H9 (cell line): Measurements from ENCODE around the gene KLK7. TPM values are rescaled to one million over a fixed set of nuclear protein-coding genes. Genes with fewer than 3 reads are reported as not detected.

Experiments
- DNase-seq: peaks from one replicate; pipeline ENCODE4 v3.0.0-alpha.2; 2017
- H2AFZ ChIP-seq: one replicate; pipeline ENCODE4 v1.6.1; 2013; ENCODE audit warnings: mild to moderate bottlenecking, low read length, control low read depth, moderate library complexity
- H2AK5ac ChIP-seq: 2 replicates; pipeline ENCODE4 v1.6.1; 2013; ENCODE audit warnings: low read length, control low read depth, mixed read lengths; ENCODE audit not compliant: insufficient read length
- H2BK120ac ChIP-seq: one replicate; pipeline ENCODE4 v1.6.1; 2013; ENCODE audit warnings: low read depth, mild to moderate bottlenecking, low read length, control low read depth, inconsistent platforms; ENCODE audit not compliant: poor library complexity, severe bottlenecking
- H2BK12ac ChIP-seq: 2 replicates; pipeline ENCODE4 v1.6.1; 2013; ENCODE audit warnings: low read length, control low read depth, mixed read lengths, low read depth; ENCODE audit not compliant: insufficient read length
- H2BK15ac ChIP-seq: 2 replicates; pipeline ENCODE4 v1.6.1; 2013; ENCODE audit warnings: low read depth, low read length, control low read depth
- H2BK20ac ChIP-seq: one replicate; pipeline ENCODE4 v1.6.1; 2013; ENCODE audit warnings: low read depth, mild to moderate bottlenecking, low read length, control low read depth, inconsistent platforms; ENCODE audit not compliant: poor library complexity, severe bottlenecking
- H2BK5ac ChIP-seq: 2 replicates; pipeline ENCODE4 v1.6.1; 2013; ENCODE audit warnings: low read length, control low read depth, mixed read lengths; ENCODE audit not compliant: insufficient read length
- H3K14ac ChIP-seq: 2 replicates; pipeline ENCODE4 v1.6.1; 2013; ENCODE audit warnings: low read length, control low read depth; ENCODE audit not compliant: insufficient read depth
- H3K18ac ChIP-seq: 2 replicates; pipeline ENCODE4 v1.6.1; 2013; ENCODE audit warnings: low read depth, mild to moderate bottlenecking, mixed read lengths, low read length, control low read depth; ENCODE audit not compliant: insufficient read length
- H3K23ac ChIP-seq: 2 replicates; pipeline ENCODE4 v1.6.1; 2013; ENCODE audit warnings: low read length, control low read depth, mixed read lengths, low read depth; ENCODE audit not compliant: insufficient read length
- H3K23me2 ChIP-seq: 2 replicates; pipeline ENCODE4 v1.6.1; 2013; ENCODE audit warnings: low read depth, mild to moderate bottlenecking, mixed read lengths, low read length, control low read depth; ENCODE audit not compliant: insufficient read length, poor library complexity, severe bottlenecking
- H3K27ac ChIP-seq: 2 replicates; pipeline ENCODE4 v1.5.1; 2013; ENCODE audit warnings: low read length, control low read depth, mixed read lengths, low read depth; ENCODE audit not compliant: insufficient read length
- H3K27me3 ChIP-seq: 2 replicates; pipeline ENCODE4 v1.6.1; 2013; ENCODE audit warnings: low read length, control low read depth, inconsistent platforms; ENCODE audit not compliant: insufficient read depth
- H3K4ac ChIP-seq: 2 replicates; pipeline ENCODE4 v1.6.1; 2013; ENCODE audit warnings: low read depth, mild to moderate bottlenecking, control low read depth, inconsistent platforms, low read length, moderate library complexity
- H3K4me1 ChIP-seq: 2 replicates; pipeline ENCODE4 v1.6.1; 2013; ENCODE audit warnings: low read length, control low read depth, inconsistent platforms; ENCODE audit not compliant: insufficient read depth
- H3K4me2 ChIP-seq: 2 replicates; pipeline ENCODE4 v1.6.1; 2013; ENCODE audit warnings: low read length, control low read depth, mixed read lengths; ENCODE audit not compliant: insufficient read length, insufficient read depth
- H3K56ac ChIP-seq: 2 replicates; pipeline ENCODE4 v1.6.1; 2013; ENCODE audit warnings: low read depth, mild to moderate bottlenecking, mixed read lengths, low read length, control low read depth; ENCODE audit not compliant: insufficient read length
- H3K79me1 ChIP-seq: 2 replicates; pipeline ENCODE4 v1.6.1; 2013; ENCODE audit warnings: low read depth, mild to moderate bottlenecking, moderate library complexity, low read length, control low read depth, inconsistent platforms; ENCODE audit not compliant: insufficient read depth, poor library complexity, severe bottlenecking
- H3K79me2 ChIP-seq: 2 replicates; pipeline ENCODE4 v1.6.1; 2013; ENCODE audit warnings: low read length, control low read depth, inconsistent platforms; ENCODE audit not compliant: insufficient read depth
- H3K9ac ChIP-seq: 2 replicates; pipeline ENCODE4 v1.6.1; 2013; ENCODE audit warnings: low read length, control low read depth, mixed read lengths; ENCODE audit not compliant: insufficient read length; ENCODE audit errors: extremely low read depth
- H3K9me3 ChIP-seq: one replicate; pipeline ENCODE4 v1.6.1; 2013; ENCODE audit warnings: low read depth, low read length, inconsistent platforms; ENCODE audit not compliant: control insufficient read depth
- H3T11ph ChIP-seq: one replicate; pipeline ENCODE4 v1.6.1; 2013; ENCODE audit warnings: mild to moderate bottlenecking, low read length, control low read depth, inconsistent platforms
- H4K20me1 ChIP-seq: one replicate; pipeline ENCODE4 v1.6.1; 2013; ENCODE audit not compliant: control insufficient read depth, insufficient read length, insufficient read depth
- H4K5ac ChIP-seq: 2 replicates; pipeline ENCODE4 v1.6.1; 2013; ENCODE audit warnings: low read depth, mild to moderate bottlenecking, mixed read lengths, low read length, control low read depth; ENCODE audit not compliant: insufficient read length
- H4K8ac ChIP-seq: replicated peaks from 2 replicates; pipeline ENCODE4 v1.6.1; 2013; ENCODE audit warnings: low read length, control low read depth, mixed read lengths, low read depth; ENCODE audit not compliant: insufficient read length
- H4K91ac ChIP-seq: 2 replicates; pipeline ENCODE4 v1.6.1; 2013; ENCODE audit warnings: low read depth, mild to moderate bottlenecking, moderate library complexity, mixed read lengths, low read length, control low read depth; ENCODE audit not compliant: insufficient read length
- H3K27ac Mint-ChIP-seq, 3 experiments: 2 replicates in 2 of 3; 3 replicates in 1 of 3; pipeline ENCODE4 v1.8.0; 2020 to 2021; ENCODE audit warnings: mixed read lengths in 3 of 3, mild to moderate bottlenecking in 1 of 3, moderate library complexity in 1 of 3
- H3K27me3 Mint-ChIP-seq: 2 replicates; pipeline ENCODE4 v1.8.0; 2021; ENCODE audit warnings: low read depth, mild to moderate bottlenecking, moderate library complexity, mixed read lengths
- H3K36me3 Mint-ChIP-seq, 3 experiments: 2 replicates in 2 of 3; 3 replicates in 1 of 3; pipeline ENCODE4 v1.8.0; 2020 to 2021; ENCODE audit warnings: low read depth in 3 of 3, mixed read lengths in 3 of 3; ENCODE audit not compliant: insufficient read depth in 1 of 3
- H3K4me1 Mint-ChIP-seq, 2 experiments: 2 replicates each; pipeline ENCODE4 v1.8.0; 2020; ENCODE audit warnings: mixed read lengths in 2 of 2
- H3K4me3 Mint-ChIP-seq, 2 experiments: 2 replicates in 1 of 2; 3 replicates in 1 of 2; pipeline ENCODE4 v1.8.0; 2020 to 2021; ENCODE audit warnings: mild to moderate bottlenecking in 2 of 2, mixed read lengths in 2 of 2, moderate library complexity in 1 of 2
- H3K9me3 Mint-ChIP-seq, 2 experiments: 2 replicates in 1 of 2; 3 replicates in 1 of 2; pipeline ENCODE4 v1.8.0; 2020; ENCODE audit warnings: mild to moderate bottlenecking in 2 of 2, mixed read lengths in 2 of 2, moderate library complexity in 1 of 2
- WGBS: extraction: QIAGEN DNeasy Blood & Tissue Kit; methylation state at CpG from one replicate; pipeline ENCODE4 v1.1.7; 2013; ENCODE audit warnings: missing lambda C conversion rate, low lambda C conversion rate, mixed read lengths; ENCODE audit not compliant: insufficient read length; ENCODE audit errors: extremely low coverage; 5-methylcytosine and 5-hydroxymethylcytosine counted together
- total RNA-seq: library from RNA; stranded (reverse); gene quantifications from 2 replicates; pipeline ENCODE4 v1.2.1, GENCODE V29; 2021
- TF ChIP-seq, protein P1 (sequence below): fragments of 200-600 bp; sonication (generic); conservative IDR thresholded peaks from 3 replicates; pipeline ENCODE4 v1.8.0; 2021; ENCODE audit warnings: antibody characterized with exemption, mild to moderate bottlenecking

The KLK7 gene
- total RNA-seq, 1 experiment from 2014 or later = 0.52 TPM

DNA sequence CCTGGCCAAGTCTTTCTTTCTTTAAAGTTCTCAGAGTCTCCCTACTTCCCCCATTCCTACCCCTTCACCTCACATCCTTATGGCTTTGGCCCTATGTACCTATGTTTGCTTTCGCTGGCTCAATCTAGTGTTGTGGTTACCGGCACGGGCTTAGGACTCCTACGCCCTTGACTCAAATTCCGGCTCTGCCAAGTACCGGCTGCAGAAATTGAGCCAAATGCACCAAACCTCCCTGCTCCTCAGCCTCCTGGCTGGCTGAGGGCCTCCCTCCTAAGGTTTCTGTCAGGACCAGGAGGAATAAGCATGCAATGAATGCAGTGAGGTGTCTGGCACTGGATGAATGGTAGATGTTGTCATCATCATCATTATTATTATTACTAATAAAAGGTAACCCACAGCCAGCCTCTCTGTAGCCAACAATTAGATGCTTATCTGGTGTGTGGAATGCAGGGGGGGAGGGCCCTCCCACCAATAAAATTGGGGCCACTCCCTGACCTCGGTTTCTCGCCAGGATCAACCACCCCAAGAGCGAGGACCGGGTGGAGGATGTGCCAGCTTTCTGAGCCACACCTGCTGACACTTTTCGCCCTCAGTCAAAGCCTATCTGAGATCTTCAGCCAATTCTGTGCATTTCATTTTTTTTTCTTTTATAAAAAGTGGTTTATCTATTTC is 51.6 kb downstream of the KLK7 start:
- no peak overlapping the region for H3K27ac Mint-ChIP-seq
- Histone ChIP-seq H4K5ac (no peak overlapping the region), H2BK12ac (no peak overlapping the region), H3K4me2 (no peak overlapping the region), H3K79me1 (no peaks in the 10 kb centered on the region), H2BK20ac (no peak overlapping the region), H3K56ac (no peak overlapping the region), H3K18ac (no peak overlapping the region), H3K14ac (no peak overlapping the region), H4K8ac (no peak overlapping the region), H2AK5ac (no peak overlapping the region), H3K23me2 (no peaks in the 10 kb centered on the region), H3K9me3 (no peaks in the 10 kb centered on the region), H4K20me1 (no peaks in the 10 kb centered on the region), H3T11ph (no peak overlapping the region), H2AFZ (no peak overlapping the region), H3K79me2 (no peaks in the 10 kb centered on the region), H3K23ac (no peak overlapping the region), H3K9ac (no peak overlapping the region), H4K91ac (no peak overlapping the region), H3K27ac (no peak overlapping the region), H3K4me1 (no peaks in the 10 kb centered on the region; the same call in 1 of the 2 replicates), H2BK5ac (no peak overlapping the region), H3K27me3 (no peaks in the 10 kb centered on the region), H2BK120ac (no peak overlapping the region), H3K4ac (no peak overlapping the region), H2BK15ac (no peak overlapping the region)
- no peak for DNase-seq
- peaks cover 38% of the 10 kb centered on the region for H3K27me3 Mint-ChIP-seq
- no peak overlapping the region for H3K4me3 Mint-ChIP-seq
- TF ChIP-seq, protein P1, sequence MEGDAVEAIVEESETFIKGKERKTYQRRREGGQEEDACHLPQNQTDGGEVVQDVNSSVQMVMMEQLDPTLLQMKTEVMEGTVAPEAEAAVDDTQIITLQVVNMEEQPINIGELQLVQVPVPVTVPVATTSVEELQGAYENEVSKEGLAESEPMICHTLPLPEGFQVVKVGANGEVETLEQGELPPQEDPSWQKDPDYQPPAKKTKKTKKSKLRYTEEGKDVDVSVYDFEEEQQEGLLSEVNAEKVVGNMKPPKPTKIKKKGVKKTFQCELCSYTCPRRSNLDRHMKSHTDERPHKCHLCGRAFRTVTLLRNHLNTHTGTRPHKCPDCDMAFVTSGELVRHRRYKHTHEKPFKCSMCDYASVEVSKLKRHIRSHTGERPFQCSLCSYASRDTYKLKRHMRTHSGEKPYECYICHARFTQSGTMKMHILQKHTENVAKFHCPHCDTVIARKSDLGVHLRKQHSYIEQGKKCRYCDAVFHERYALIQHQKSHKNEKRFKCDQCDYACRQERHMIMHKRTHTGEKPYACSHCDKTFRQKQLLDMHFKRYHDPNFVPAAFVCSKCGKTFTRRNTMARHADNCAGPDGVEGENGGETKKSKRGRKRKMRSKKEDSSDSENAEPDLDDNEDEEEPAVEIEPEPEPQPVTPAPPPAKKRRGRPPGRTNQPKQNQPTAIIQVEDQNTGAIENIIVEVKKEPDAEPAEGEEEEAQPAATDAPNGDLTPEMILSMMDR = no peak
- H3K4me1 Mint-ChIP-seq = peaks cover 4 to 6% of the 10 kb centered on the region in 2 experiments
- no CpG with 5 or more reads among the region's 11 CpGs for WGBS
- no peaks in the 10 kb centered on the region for H3K36me3 Mint-ChIP-seq
- H3K9me3 Mint-ChIP-seq = peaks cover 0 to 2% of the 10 kb centered on the region in 2 experiments; a peak in 1 of 5 replicates
